BE2C (cell line): Measurements from ENCODE around the gene OSBPL3.

Experiments used
- DNase-seq: peaks from one replicate; pipeline ENCODE4 v3.0.0-alpha.2; 2020
- H3K27me3 ChIP-seq: fragments of 250-450 bp; sonication (Bioruptor Pico); 2 replicates; pipeline ENCODE4 v1.5.1; 2020; ENCODE audit warnings: mild to moderate bottlenecking
- H3K36me3 ChIP-seq: fragments of 250-450 bp; sonication (Bioruptor Pico); 2 replicates; pipeline ENCODE4 v1.5.1; 2020; ENCODE audit warnings: mild to moderate bottlenecking
- H3K4me1 ChIP-seq: fragments of 250-450 bp; sonication (Bioruptor Pico); 2 replicates; pipeline ENCODE4 v1.5.1; 2020
- H3K4me3 ChIP-seq: 2 replicates; pipeline ENCODE4 v1.5.1; 2011; ENCODE audit warnings: low read depth, low read length
- H3K9me3 ChIP-seq: fragments of 250-450 bp; sonication (Bioruptor Pico); 2 replicates; pipeline ENCODE4 v1.5.1; 2020
- TF ChIP-seq, protein P1 (sequence below): IDR thresholded peaks from 2 replicates; pipeline ENCODE4 v1.5.1; 2012; ENCODE audit warnings: mild to moderate bottlenecking, low read depth, low read length

OSBPL3 gene

GRCh38 chr7:24834128-24834798 lies 145.7 kb downstream of the OSBPL3 start:
- no peak for DNase-seq
- Histone ChIP-seq H3K4me1 (peaks cover 19% of the 10 kb centered on the region), H3K9me3 (no peaks in the 10 kb centered on the region), H3K36me3 (peaks cover 28% of the 10 kb centered on the region), H3K4me3 (no peak overlapping the region), H3K27me3 (no peaks in the 10 kb centered on the region)
- TF ChIP-seq, protein P1, sequence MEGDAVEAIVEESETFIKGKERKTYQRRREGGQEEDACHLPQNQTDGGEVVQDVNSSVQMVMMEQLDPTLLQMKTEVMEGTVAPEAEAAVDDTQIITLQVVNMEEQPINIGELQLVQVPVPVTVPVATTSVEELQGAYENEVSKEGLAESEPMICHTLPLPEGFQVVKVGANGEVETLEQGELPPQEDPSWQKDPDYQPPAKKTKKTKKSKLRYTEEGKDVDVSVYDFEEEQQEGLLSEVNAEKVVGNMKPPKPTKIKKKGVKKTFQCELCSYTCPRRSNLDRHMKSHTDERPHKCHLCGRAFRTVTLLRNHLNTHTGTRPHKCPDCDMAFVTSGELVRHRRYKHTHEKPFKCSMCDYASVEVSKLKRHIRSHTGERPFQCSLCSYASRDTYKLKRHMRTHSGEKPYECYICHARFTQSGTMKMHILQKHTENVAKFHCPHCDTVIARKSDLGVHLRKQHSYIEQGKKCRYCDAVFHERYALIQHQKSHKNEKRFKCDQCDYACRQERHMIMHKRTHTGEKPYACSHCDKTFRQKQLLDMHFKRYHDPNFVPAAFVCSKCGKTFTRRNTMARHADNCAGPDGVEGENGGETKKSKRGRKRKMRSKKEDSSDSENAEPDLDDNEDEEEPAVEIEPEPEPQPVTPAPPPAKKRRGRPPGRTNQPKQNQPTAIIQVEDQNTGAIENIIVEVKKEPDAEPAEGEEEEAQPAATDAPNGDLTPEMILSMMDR: no peak

DNA sequence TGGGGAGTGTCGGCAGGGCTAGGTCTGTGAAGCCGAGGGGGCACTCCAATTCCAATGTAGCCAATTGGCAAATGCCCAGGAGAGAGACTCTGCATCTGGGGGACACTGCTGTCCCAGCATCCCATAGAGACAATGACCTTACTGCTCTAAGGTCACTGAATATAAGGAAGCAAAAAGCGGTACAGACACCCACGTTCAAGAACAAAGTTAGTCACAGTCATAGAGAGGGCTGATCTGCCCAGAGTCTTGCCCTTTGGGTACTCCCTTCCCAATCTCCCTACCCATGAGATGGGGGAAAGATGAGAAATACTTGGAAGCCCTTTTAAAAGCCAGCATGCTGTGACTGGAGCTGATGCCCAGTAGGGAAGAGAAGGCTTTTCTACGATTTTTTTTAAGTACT lies 146.4 kb downstream of the OSBPL3 start:
- Histone ChIP-seq H3K36me3 (peaks cover 29% of the 10 kb centered on the region), H3K9me3 (no peaks in the 10 kb centered on the region), H3K4me3 (no peak overlapping the region), H3K4me1 (peaks cover 24% of the 10 kb centered on the region), H3K27me3 (no peaks in the 10 kb centered on the region)
- TF ChIP-seq, protein P1: no peak
- DNase-seq: no peak

DNA sequence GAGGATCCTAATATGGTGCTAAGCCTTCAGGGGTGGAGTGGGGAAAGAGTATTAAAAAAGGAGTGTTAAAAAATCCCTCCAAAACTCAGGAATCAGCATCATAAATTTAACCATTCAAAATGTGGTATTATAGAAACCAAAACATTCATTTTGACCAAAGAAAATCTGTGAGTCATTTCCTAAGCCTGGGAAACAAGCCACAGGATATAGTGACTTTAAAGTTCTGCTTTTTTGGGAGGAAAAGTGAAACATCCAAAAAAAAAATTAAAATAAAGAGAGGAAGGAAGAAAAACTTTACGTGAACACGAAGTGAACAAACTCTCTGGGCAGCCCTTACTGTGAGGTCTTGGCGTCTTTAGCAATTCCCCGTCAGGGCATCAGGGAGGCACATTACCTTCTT lies 148.7 kb downstream of the OSBPL3 start:
- no peaks in the 10 kb centered on the region for H3K27me3 ChIP-seq
- no peak for DNase-seq
- no peak overlapping the region for H3K4me3 ChIP-seq
- peaks cover 18% of the 10 kb centered on the region for H3K36me3 ChIP-seq
- H3K9me3 ChIP-seq: no peaks in the 10 kb centered on the region
- H3K4me1 ChIP-seq: peaks cover 11% of the 10 kb centered on the region
- TF ChIP-seq, protein P1: no peak

DNA sequence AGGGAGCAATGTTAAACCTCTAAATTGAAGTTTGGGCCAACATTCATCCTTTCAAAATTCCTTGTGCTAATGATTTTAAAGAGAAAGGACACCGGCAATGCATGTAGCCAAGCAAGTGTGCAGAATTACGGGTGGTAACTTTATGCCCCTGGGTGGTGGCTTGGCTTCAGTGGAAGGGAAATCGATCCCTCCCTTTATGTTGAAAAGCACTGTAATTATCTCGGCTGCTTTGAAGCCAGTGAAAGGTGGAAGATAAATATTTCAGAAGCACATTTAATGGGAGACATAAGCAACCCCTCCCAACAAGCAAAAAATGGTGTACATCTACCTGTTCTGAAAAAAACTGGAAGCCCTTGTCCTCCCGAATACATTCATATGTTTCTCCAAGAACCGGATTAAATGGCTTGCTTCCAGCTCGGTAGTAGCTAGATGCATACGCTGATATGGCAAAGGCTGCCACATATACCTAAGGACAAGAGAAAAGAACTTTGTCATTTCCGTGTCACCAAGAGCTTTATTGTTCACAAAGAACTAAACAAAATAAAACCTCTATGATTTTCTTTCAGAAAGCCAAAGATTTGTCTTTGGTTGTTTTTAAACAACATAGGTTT lies 149.4 kb downstream of the OSBPL3 start:
- peaks cover 18% of the 10 kb centered on the region for H3K36me3 ChIP-seq
- TF ChIP-seq, protein P1: no peak
- no peaks in the 10 kb centered on the region for H3K27me3 ChIP-seq
- peaks cover 11% of the 10 kb centered on the region for H3K4me1 ChIP-seq
- no peak for DNase-seq
- no peak overlapping the region for H3K4me3 ChIP-seq
- no peaks in the 10 kb centered on the region for H3K9me3 ChIP-seq

- Histone ChIP-seq H3K27me3 (no peaks in the 10 kb centered on the region), H3K9me3 (no peaks in the 10 kb centered on the region), H3K36me3 (peaks cover 18% of the 10 kb centered on the region), H3K4me3 (no peak overlapping the region), H3K4me1 (peaks cover 11% of the 10 kb centered on the region)
- TF ChIP-seq, protein P1: no peak
- no peak for DNase-seq
Observed at GRCh38 chr7:24829787-24830186, 150.2 kb downstream of the OSBPL3 start.
